Stimulated activated naive CD8-positive, alpha-beta T cell treated with anti-CD3 and anti-CD28 coated beads, Interleukin-15, Interleukin-2, amounts not matched to agents 100 ng/mL and 50 ng/mL, for 24 hours (primary cell): Measurements from ENCODE around the gene SLC44A3.

Source experiments
- H3K27ac Mint-ChIP-seq: one replicate; pipeline ENCODE4 v1.8.0; 2021; ENCODE audit warnings: mild to moderate bottlenecking, mixed read lengths
- H3K27me3 Mint-ChIP-seq: one replicate; pipeline ENCODE4 v1.8.0; 2021; ENCODE audit warnings: mixed read lengths
- H3K36me3 Mint-ChIP-seq: one replicate; pipeline ENCODE4 v1.8.0; 2021; ENCODE audit warnings: low read depth, mixed read lengths
- H3K4me1 Mint-ChIP-seq: one replicate; pipeline ENCODE4 v1.8.0; 2021; ENCODE audit warnings: low read depth, mixed read lengths
- H3K4me3 Mint-ChIP-seq: one replicate; pipeline ENCODE4 v1.8.0; 2021; ENCODE audit warnings: mild to moderate bottlenecking, mixed read lengths
- H3K9me3 Mint-ChIP-seq: one replicate; pipeline ENCODE4 v1.8.0; 2021; ENCODE audit warnings: mixed read lengths

The SLC44A3 gene, protein sequence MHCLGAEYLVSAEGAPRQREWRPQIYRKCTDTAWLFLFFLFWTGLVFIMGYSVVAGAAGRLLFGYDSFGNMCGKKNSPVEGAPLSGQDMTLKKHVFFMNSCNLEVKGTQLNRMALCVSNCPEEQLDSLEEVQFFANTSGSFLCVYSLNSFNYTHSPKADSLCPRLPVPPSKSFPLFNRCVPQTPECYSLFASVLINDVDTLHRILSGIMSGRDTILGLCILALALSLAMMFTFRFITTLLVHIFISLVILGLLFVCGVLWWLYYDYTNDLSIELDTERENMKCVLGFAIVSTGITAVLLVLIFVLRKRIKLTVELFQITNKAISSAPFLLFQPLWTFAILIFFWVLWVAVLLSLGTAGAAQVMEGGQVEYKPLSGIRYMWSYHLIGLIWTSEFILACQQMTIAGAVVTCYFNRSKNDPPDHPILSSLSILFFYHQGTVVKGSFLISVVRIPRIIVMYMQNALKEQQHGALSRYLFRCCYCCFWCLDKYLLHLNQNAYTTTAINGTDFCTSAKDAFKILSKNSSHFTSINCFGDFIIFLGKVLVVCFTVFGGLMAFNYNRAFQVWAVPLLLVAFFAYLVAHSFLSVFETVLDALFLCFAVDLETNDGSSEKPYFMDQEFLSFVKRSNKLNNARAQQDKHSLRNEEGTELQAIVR

GRCh38 chr1:94819945-94820746, at the start of gene SLC44A3:
Gene SLC44A3, plus strand, starts transcription at chr1:94820357. Its CDS starts 95 bp downstream, at chr1:94820452.
- Mint-ChIP-seq H3K9me3 (no peaks in the 10 kb centered on the region), H3K36me3 (no peaks in the 10 kb centered on the region), H3K4me1 (peaks cover 4% of the 10 kb centered on the region), H3K27me3 (peaks cover 65% of the 10 kb centered on the region), H3K4me3 (peak within 1 kb of the TSS; percentile 68), H3K27ac (no peak within 1 kb of the TSS)

DNA sequence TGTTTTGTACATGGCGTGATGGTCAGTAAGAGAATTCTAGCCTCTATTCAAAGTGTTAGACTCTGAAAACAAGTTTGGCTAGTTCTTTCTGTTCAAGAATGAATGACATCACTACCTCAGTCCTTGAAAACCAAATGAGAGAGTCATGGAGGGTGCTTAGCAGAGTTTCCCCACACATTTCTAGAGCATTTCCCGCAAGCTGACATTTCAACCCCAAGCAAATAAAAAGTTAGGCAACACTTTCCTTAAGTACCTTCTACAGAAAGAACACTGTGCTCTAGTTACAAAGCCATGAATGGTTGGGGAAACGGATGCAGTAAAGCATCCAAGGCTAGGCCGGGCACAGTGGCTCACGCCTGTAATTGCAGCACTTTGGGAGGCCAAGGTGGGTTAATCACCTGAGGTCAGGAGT, 47.9 kb upstream of the SLC44A3 start:
- no peak overlapping the region for H3K4me3 Mint-ChIP-seq
- H3K9me3 Mint-ChIP-seq, result peaks cover 4% of the 10 kb centered on the region
- peaks cover 4% of the 10 kb centered on the region for H3K4me1 Mint-ChIP-seq
- H3K27ac Mint-ChIP-seq, result no peak overlapping the region
- H3K27me3 Mint-ChIP-seq, result no peaks in the 10 kb centered on the region
- H3K36me3 Mint-ChIP-seq, result no peaks in the 10 kb centered on the region

GRCh38 chr1:94772845-94773244, 47.3 kb upstream of the SLC44A3 start:
- Mint-ChIP-seq H3K27ac (no peak overlapping the region), H3K4me3 (no peak overlapping the region), H3K36me3 (no peaks in the 10 kb centered on the region), H3K27me3 (no peaks in the 10 kb centered on the region), H3K4me1 (peaks cover 4% of the 10 kb centered on the region), H3K9me3 (peaks cover 4% of the 10 kb centered on the region)

GRCh38 chr1:94773296-94773809, 46.8 kb upstream of the SLC44A3 start:
- no peak overlapping the region for H3K4me3 Mint-ChIP-seq
- H3K36me3 Mint-ChIP-seq, result no peaks in the 10 kb centered on the region
- no peaks in the 10 kb centered on the region for H3K27me3 Mint-ChIP-seq
- peaks cover 4% of the 10 kb centered on the region for H3K4me1 Mint-ChIP-seq
- peaks cover 4% of the 10 kb centered on the region for H3K9me3 Mint-ChIP-seq
- no peak overlapping the region for H3K27ac Mint-ChIP-seq

GRCh38 chr1:94773931-94774422, 46.2 kb upstream of the SLC44A3 start:
- Mint-ChIP-seq H3K4me3 (no peak overlapping the region), H3K36me3 (no peaks in the 10 kb centered on the region), H3K4me1 (peaks cover 4% of the 10 kb centered on the region), H3K27me3 (peaks cover 3% of the 10 kb centered on the region), H3K9me3 (peaks cover 4% of the 10 kb centered on the region), H3K27ac (no peak overlapping the region)

GRCh38 chr1:94776474-94776873, 43.7 kb upstream of the SLC44A3 start:
- H3K4me3 Mint-ChIP-seq, result no peak overlapping the region
- H3K9me3 Mint-ChIP-seq, result peaks cover 4% of the 10 kb centered on the region

DNA sequence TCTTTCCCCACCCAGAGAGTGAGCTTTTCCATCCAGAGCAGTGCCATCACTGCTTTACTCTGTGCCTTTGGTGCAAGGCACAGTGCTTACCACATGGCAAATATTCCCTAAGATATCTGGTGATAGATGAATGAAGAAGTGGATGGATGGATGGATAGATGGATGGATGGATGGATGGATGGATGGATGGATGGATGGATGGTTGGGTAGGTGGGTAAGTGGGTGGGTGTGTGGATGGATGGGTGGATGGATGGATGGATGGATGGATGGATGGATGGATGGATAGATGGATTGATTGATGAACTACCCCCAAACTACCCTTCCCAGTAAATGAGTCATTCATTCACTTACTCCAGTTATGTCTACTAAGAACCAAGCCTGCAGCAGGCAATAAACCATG, 42.9 kb upstream of the SLC44A3 start:
- H3K27ac Mint-ChIP-seq, result no peak overlapping the region
- H3K4me3 Mint-ChIP-seq, result no peak overlapping the region
- peaks cover 4% of the 10 kb centered on the region for H3K4me1 Mint-ChIP-seq
- H3K27me3 Mint-ChIP-seq, result peaks cover 16% of the 10 kb centered on the region
- peaks cover 4% of the 10 kb centered on the region for H3K9me3 Mint-ChIP-seq
- no peaks in the 10 kb centered on the region for H3K36me3 Mint-ChIP-seq

More at GRCh38 chr1:94776474-94776873, 43.7 kb upstream of the SLC44A3 start:
- no peak overlapping the region for H3K27ac Mint-ChIP-seq
- peaks cover 4% of the 10 kb centered on the region for H3K4me1 Mint-ChIP-seq
- H3K36me3 Mint-ChIP-seq, result no peaks in the 10 kb centered on the region
- peaks cover 16% of the 10 kb centered on the region for H3K27me3 Mint-ChIP-seq

DNA sequence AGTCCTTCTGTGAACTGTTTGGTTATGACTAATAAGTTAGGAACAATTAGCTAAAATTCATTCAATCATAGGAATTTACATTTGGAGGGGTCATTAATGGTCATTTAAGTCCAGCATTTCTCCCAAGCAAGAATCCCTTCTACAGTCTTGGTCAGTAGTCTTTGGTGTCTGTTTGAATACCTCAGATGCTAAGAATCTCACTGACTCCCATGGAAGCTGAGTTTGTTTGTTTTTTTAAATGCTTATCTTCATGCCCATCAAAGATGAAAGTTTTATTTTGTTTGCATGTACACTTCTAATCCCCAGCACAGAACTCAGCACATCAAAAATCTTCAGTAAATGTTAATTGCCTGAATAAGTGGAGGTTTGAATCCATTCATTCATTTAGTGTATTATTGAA, 41.3 kb upstream of the SLC44A3 start:
- peaks cover 4% of the 10 kb centered on the region for H3K9me3 Mint-ChIP-seq
- H3K27me3 Mint-ChIP-seq, result peaks cover 16% of the 10 kb centered on the region
- H3K4me3 Mint-ChIP-seq, result no peak overlapping the region
- no peaks in the 10 kb centered on the region for H3K4me1 Mint-ChIP-seq
- no peak overlapping the region for H3K27ac Mint-ChIP-seq
- no peaks in the 10 kb centered on the region for H3K36me3 Mint-ChIP-seq

DNA sequence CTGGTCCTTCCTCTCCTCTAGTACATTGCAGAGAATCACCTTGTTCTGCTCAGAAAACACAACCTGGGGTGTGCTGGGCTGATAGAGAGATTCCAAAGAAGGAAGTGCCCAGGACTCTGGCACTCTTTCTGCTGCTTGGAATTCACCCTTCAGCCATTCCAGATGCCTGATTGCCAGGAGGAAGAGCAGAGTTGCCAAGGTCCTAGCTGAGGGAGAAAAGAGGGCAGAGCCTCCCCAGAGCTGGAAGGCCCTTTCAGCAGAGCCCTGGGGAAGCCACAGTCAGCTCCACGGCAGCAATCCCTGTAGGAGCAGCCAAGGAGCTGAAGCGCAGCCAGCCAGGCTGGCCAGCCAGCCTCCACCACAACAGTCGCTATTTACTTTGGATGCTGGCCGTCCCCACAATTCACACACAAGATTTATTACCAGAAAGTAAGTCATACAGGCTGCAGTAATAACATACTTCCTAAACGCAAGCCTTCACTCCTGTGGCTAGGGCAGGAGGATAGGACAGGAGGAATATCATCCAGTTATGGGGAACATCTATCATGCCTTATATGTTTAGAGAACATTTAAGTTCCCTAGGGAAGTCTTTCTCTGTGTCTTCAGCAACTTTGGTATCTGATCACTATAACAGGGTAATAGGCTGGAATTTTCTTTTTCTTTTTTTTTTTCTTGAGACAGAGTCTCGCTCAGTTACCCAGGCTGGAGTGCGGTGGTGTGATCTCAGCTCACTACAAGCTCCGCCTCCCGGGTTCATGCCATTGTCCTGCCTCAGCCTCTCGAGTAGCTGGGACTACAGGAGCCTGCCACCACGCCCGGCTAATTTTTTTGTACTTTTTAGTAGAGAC, 36.6 kb upstream of the SLC44A3 start:
- H3K27ac Mint-ChIP-seq, result no peak overlapping the region
- H3K4me3 Mint-ChIP-seq, result no peak overlapping the region
- no peaks in the 10 kb centered on the region for H3K4me1 Mint-ChIP-seq
- H3K27me3 Mint-ChIP-seq, result peaks cover 19% of the 10 kb centered on the region
- no peaks in the 10 kb centered on the region for H3K36me3 Mint-ChIP-seq
- no peaks in the 10 kb centered on the region for H3K9me3 Mint-ChIP-seq

DNA sequence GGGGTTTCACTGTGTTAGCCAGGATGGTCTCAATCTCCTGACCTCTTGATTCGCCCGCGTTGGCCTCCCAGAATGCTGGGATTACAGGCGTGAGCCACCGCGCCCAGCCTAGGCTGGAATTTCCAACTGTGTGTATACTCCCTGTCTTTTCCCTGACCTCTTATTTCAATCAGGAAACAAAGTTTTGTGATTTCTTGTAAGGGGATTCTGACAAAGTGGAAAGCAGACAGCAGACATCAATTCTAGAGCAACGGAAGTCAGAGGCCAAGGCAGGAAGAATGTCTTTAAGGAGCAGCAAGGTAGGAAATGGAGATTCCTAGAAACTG, 36.0 kb upstream of the SLC44A3 start:
- peaks cover 14% of the 10 kb centered on the region for H3K27me3 Mint-ChIP-seq
- no peaks in the 10 kb centered on the region for H3K9me3 Mint-ChIP-seq
- no peaks in the 10 kb centered on the region for H3K4me1 Mint-ChIP-seq
- H3K27ac Mint-ChIP-seq, result no peak overlapping the region
- H3K4me3 Mint-ChIP-seq, result no peak overlapping the region
- no peaks in the 10 kb centered on the region for H3K36me3 Mint-ChIP-seq

- no peaks in the 10 kb centered on the region for H3K36me3 Mint-ChIP-seq
- no peak overlapping the region for H3K27ac Mint-ChIP-seq
- no peaks in the 10 kb centered on the region for H3K9me3 Mint-ChIP-seq
- H3K4me3 Mint-ChIP-seq, result no peak overlapping the region
- H3K4me1 Mint-ChIP-seq, result peaks cover 8% of the 10 kb centered on the region
- H3K27me3 Mint-ChIP-seq, result peaks cover 3% of the 10 kb centered on the region
Measured at GRCh38 chr1:94787691-94788090, 32.5 kb upstream of the SLC44A3 start.

- Mint-ChIP-seq H3K27ac (no peak overlapping the region), H3K36me3 (no peaks in the 10 kb centered on the region), H3K4me1 (peaks cover 22% of the 10 kb centered on the region), H3K9me3 (no peaks in the 10 kb centered on the region), H3K4me3 (no peak overlapping the region), H3K27me3 (no peaks in the 10 kb centered on the region)
Measured at GRCh38 chr1:94790246-94790645, 29.9 kb upstream of the SLC44A3 start.

- Mint-ChIP-seq H3K36me3 (no peaks in the 10 kb centered on the region), H3K4me1 (peaks cover 25% of the 10 kb centered on the region), H3K9me3 (no peaks in the 10 kb centered on the region), H3K27ac (no peak overlapping the region), H3K4me3 (no peak overlapping the region), H3K27me3 (no peaks in the 10 kb centered on the region)
Measured at GRCh38 chr1:94790670-94791069, 29.5 kb upstream of the SLC44A3 start.
